ENCODE results near the gene FGGY.

DNA sequence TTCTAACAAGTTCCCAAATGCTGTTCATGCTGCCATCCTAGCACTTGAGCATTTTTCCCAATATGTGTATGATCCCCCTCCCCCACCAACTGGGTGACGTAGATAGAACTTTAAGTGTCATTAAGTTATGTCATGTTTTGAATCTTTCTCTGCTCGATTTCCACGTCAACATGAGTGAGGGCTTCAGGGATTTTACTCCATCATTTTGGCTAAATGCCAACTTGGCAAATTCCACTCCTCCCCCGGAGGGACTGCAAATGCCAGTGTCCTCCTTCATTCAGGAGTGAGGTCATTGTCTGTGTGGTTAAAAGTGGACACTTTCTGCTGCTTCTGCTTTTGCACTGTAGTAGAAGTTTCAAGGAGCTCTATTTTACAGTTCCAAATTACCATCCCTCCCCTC, 201.7 kb downstream of the FGGY start:
- TF ChIP-seq, protein P1, sequence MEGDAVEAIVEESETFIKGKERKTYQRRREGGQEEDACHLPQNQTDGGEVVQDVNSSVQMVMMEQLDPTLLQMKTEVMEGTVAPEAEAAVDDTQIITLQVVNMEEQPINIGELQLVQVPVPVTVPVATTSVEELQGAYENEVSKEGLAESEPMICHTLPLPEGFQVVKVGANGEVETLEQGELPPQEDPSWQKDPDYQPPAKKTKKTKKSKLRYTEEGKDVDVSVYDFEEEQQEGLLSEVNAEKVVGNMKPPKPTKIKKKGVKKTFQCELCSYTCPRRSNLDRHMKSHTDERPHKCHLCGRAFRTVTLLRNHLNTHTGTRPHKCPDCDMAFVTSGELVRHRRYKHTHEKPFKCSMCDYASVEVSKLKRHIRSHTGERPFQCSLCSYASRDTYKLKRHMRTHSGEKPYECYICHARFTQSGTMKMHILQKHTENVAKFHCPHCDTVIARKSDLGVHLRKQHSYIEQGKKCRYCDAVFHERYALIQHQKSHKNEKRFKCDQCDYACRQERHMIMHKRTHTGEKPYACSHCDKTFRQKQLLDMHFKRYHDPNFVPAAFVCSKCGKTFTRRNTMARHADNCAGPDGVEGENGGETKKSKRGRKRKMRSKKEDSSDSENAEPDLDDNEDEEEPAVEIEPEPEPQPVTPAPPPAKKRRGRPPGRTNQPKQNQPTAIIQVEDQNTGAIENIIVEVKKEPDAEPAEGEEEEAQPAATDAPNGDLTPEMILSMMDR (IDR thresholded peaks at IDR 0.05 in 4 of 5, conservative IDR thresholded peaks at IDR 0.05 in 1 of 5): no peak
- TF ChIP-seq POLR2A (IDR thresholded peaks at IDR 0.05): no peak
